GM23338 (cell line): ENCODE measurements around the gene TBC1D16. TPM values are rescaled to one million over a fixed set of nuclear protein-coding genes. Genes with fewer than 3 reads are reported as not detected.

ENCODE experiments used
- ATAC-seq: fragments of 200-7000 bp; cut with Tn5 transposase; 3 replicates; pipeline ENCODE4 v1.9.1; 2020
- DNase-seq: peaks from one replicate; pipeline ENCODE4 v3.0.0-alpha.2; 2015; ENCODE audit warnings: low spot score
- H2AFZ ChIP-seq: fragments of 200-600 bp; sonication (generic); 2 replicates; pipeline ENCODE4 v1.8.0; 2016; ENCODE audit warnings: antibody characterized with exemption, mild to moderate bottlenecking, moderate library complexity
- H3F3A ChIP-seq: fragments of 200-600 bp; sonication (generic); replicated peaks from 2 replicates; pipeline ENCODE4 v1.8.0; 2017; ENCODE audit warnings: antibody characterized with exemption, mixed run types, low read depth
- H3K27ac ChIP-seq: fragments of 200-600 bp; sonication (generic); 2 replicates; pipeline ENCODE4 v1.6.1; 2016; ENCODE audit warnings: low read depth
- H3K27me3 ChIP-seq: fragments of 200-600 bp; sonication (generic); 2 replicates; pipeline ENCODE4 v1.8.0; 2016; ENCODE audit warnings: mild to moderate bottlenecking, mixed run types, moderate library complexity; ENCODE audit not compliant: insufficient read depth
- H3K36me3 ChIP-seq: fragments of 200-600 bp; sonication (generic); 2 replicates; pipeline ENCODE4 v1.8.0; 2016; ENCODE audit warnings: mild to moderate bottlenecking; ENCODE audit not compliant: insufficient read depth
- H3K4me1 ChIP-seq: fragments of 200-600 bp; sonication (generic); 2 replicates; pipeline ENCODE4 v1.8.0; 2016; ENCODE audit warnings: mild to moderate bottlenecking, moderate library complexity; ENCODE audit not compliant: insufficient read depth
- H3K4me2 ChIP-seq: fragments of 200-600 bp; sonication (generic); 2 replicates; pipeline ENCODE4 v1.7.1; 2017; ENCODE audit warnings: mixed run types
- H3K4me3 ChIP-seq: fragments of 200-600 bp; sonication (generic); 2 replicates; pipeline ENCODE4 v1.6.1; 2016; ENCODE audit warnings: mixed run types
- H3K79me2 ChIP-seq: fragments of 200-600 bp; sonication (generic); replicated peaks from 2 replicates; pipeline ENCODE4 v1.8.0; 2017; ENCODE audit warnings: mild to moderate bottlenecking; ENCODE audit not compliant: insufficient read depth
- H3K9me2 ChIP-seq: fragments of 200-600 bp; sonication (generic); 2 replicates; pipeline ENCODE4 v1.8.0; 2017; ENCODE audit not compliant: insufficient read depth
- H4K20me1 ChIP-seq: fragments of 200-600 bp; sonication (generic); replicated peaks from 2 replicates; pipeline ENCODE4 v1.8.0; 2017; ENCODE audit warnings: mild to moderate bottlenecking; ENCODE audit not compliant: insufficient read depth
- H3K27ac Mint-ChIP-seq: 2 replicates; pipeline ENCODE4 v1.8.0; 2020; ENCODE audit warnings: inconsistent platforms, mild to moderate bottlenecking, moderate library complexity, mixed read lengths
- H3K27me3 Mint-ChIP-seq: 3 replicates; pipeline ENCODE4 v1.8.0; 2022; ENCODE audit warnings: low read depth, mild to moderate bottlenecking, moderate library complexity, mixed read lengths, inconsistent platforms; ENCODE audit not compliant: insufficient read depth, poor library complexity
- H3K36me3 Mint-ChIP-seq: 3 replicates; pipeline ENCODE4 v1.8.0; 2021; ENCODE audit warnings: low read depth, mild to moderate bottlenecking, inconsistent platforms, moderate library complexity, mixed read lengths
- H3K4me1 Mint-ChIP-seq: 3 replicates; pipeline ENCODE4 v1.8.0; 2020; ENCODE audit warnings: mild to moderate bottlenecking, inconsistent platforms, mixed read lengths
- H3K4me3 Mint-ChIP-seq: 3 replicates; pipeline ENCODE4 v1.8.0; 2021; ENCODE audit warnings: moderate library complexity, mild to moderate bottlenecking, inconsistent platforms, mixed read lengths
- H3K9me3 Mint-ChIP-seq: 3 replicates; pipeline ENCODE4 v1.8.0; 2020; ENCODE audit warnings: moderate library complexity, mild to moderate bottlenecking, inconsistent platforms, mixed read lengths
- CREB1 ChIP-seq: fragments of 250-450 bp; sonication (Bioruptor Pico); IDR thresholded peaks from 2 replicates; pipeline ENCODE4 v1.5.0; 2020; ENCODE audit warnings: low read depth, mild to moderate bottlenecking, moderate library complexity
- ETS1 ChIP-seq: IDR thresholded peaks from 2 replicates; pipeline ENCODE4 v1.6.1; 2016; ENCODE audit warnings: antibody characterized with exemption
- EZH2 ChIP-seq: fragments of 200-600 bp; sonication (generic); IDR thresholded peaks from one replicate; pipeline ENCODE4 v1.8.0; 2017; ENCODE audit warnings: antibody characterized with exemption, mild to moderate bottlenecking, low read depth; ENCODE audit not compliant: unreplicated experiment
- JUNB ChIP-seq: IDR thresholded peaks from one replicate; pipeline ENCODE4 v1.6.1; 2016; ENCODE audit warnings: antibody characterized with exemption; ENCODE audit not compliant: unreplicated experiment
- POLR2AphosphoS5 ChIP-seq: IDR thresholded peaks from 2 replicates; pipeline ENCODE4 v1.6.1; 2016; ENCODE audit warnings: antibody characterized with exemption, low read depth
- ZNF114 ChIP-seq: fragments of 250-450 bp; sonication (Bioruptor Pico); IDR thresholded peaks from 2 replicates; pipeline ENCODE4 v1.5.0; 2020; ENCODE audit warnings: mild to moderate bottlenecking, moderate library complexity
- ZNF331 ChIP-seq: fragments of 250-450 bp; sonication (Bioruptor Pico); IDR thresholded peaks from 2 replicates; pipeline ENCODE4 v1.5.0; 2020; ENCODE audit warnings: low read depth, mild to moderate bottlenecking, moderate library complexity
- ZNF462 ChIP-seq: fragments of 250-450 bp; sonication (Bioruptor Pico); IDR thresholded peaks from 2 replicates; pipeline ENCODE4 v1.5.0; 2020; ENCODE audit warnings: mild to moderate bottlenecking, moderate library complexity
- polyA plus RNA-seq: library from polyadenylated mRNA; unstranded; fragments of >200 nt; fragmentation: Nextera tagmentation; extraction: Ambion mirVana; gene quantifications from 2 replicates; pipeline ENCODE4 v1.2.1, GENCODE V29; 2016
- total RNA-seq: library from RNA; depleted of rRNA; stranded (reverse); fragments of >200 nt; shearing (Covaris generic); gene quantifications from 2 replicates; pipeline ENCODE4 v1.2.3, GENCODE V29; 2014
- TF ChIP-seq, protein P1 (sequence below): IDR thresholded peaks from one replicate; pipeline ENCODE4 v1.6.1; 2018; ENCODE audit warnings: antibody characterized with exemption; ENCODE audit not compliant: unreplicated experiment

Gene TBC1D16
- total and polyA plus RNA-seq, 2 experiments from 2014 or later: 16.7 to 104 TPM

- peaks cover 12% of the 10 kb centered on the region; the same call in 1 of the 2 replicates for H3K4me1 ChIP-seq
Observed at GRCh38 chr17:80067393-80067986, 31.8 kb upstream of the TBC1D16 start.

More at GRCh38 chr17:80067393-80067986, 31.8 kb upstream of the TBC1D16 start:
- no peaks in the 10 kb centered on the region for H3K36me3 ChIP-seq
- Mint-ChIP-seq H3K9me3 (no peaks in the 10 kb centered on the region), H3K4me3 (no peak overlapping the region), H3K36me3 (no peaks in the 10 kb centered on the region), H3K4me1 (peaks cover 25% of the 10 kb centered on the region), H3K27ac (no peak overlapping the region), H3K27me3 (peaks cover 4% of the 10 kb centered on the region)
- peaks cover 15% of the 10 kb centered on the region for H3F3A ChIP-seq
- no peaks in the 10 kb centered on the region for H3K9me2 ChIP-seq
- H3K27ac ChIP-seq: no peak overlapping the region
- ATAC-seq (no peak), DNase-seq (no peak)
- no peak overlapping the region for H3K4me2 ChIP-seq
- H4K20me1 ChIP-seq: no peaks in the 10 kb centered on the region
- no peak overlapping the region for H2AFZ ChIP-seq
- H3K27me3 ChIP-seq: no peaks in the 10 kb centered on the region
- H3K4me3 ChIP-seq: no peak overlapping the region
- no peak for TF ChIP-seq CREB1
- TF ChIP-seq ETS1: no peak
- no peak for TF ChIP-seq ZNF462 (CRISPR knock-in tag)
- no peak for TF ChIP-seq ZNF331
- TF ChIP-seq POLR2AphosphoS5: no peak
- TF ChIP-seq, protein P1, sequence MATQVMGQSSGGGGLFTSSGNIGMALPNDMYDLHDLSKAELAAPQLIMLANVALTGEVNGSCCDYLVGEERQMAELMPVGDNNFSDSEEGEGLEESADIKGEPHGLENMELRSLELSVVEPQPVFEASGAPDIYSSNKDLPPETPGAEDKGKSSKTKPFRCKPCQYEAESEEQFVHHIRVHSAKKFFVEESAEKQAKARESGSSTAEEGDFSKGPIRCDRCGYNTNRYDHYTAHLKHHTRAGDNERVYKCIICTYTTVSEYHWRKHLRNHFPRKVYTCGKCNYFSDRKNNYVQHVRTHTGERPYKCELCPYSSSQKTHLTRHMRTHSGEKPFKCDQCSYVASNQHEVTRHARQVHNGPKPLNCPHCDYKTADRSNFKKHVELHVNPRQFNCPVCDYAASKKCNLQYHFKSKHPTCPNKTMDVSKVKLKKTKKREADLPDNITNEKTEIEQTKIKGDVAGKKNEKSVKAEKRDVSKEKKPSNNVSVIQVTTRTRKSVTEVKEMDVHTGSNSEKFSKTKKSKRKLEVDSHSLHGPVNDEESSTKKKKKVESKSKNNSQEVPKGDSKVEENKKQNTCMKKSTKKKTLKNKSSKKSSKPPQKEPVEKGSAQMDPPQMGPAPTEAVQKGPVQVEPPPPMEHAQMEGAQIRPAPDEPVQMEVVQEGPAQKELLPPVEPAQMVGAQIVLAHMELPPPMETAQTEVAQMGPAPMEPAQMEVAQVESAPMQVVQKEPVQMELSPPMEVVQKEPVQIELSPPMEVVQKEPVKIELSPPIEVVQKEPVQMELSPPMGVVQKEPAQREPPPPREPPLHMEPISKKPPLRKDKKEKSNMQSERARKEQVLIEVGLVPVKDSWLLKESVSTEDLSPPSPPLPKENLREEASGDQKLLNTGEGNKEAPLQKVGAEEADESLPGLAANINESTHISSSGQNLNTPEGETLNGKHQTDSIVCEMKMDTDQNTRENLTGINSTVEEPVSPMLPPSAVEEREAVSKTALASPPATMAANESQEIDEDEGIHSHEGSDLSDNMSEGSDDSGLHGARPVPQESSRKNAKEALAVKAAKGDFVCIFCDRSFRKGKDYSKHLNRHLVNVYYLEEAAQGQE: no peak
- no peak for TF ChIP-seq JUNB
- no peak for TF ChIP-seq ZNF114
- no peak for TF ChIP-seq EZH2
- no peaks in the 10 kb centered on the region for H3K79me2 ChIP-seq
